Measurements from ENCODE around the gene SIRT3. TPM values are rescaled to one million over a fixed set of nuclear protein-coding genes. Genes with fewer than 3 reads are reported as not detected.
A peak's percentile ranks its signal among the peaks of the same experiment; 100 is the strongest.
"Not testable (repeated sequence)": the region's sequence is repeated elsewhere in the genome, so short reads cannot be mapped to it uniquely, and the experiment has no call there.

SIRT3 gene
- total RNA-seq, 1 donor from 2014 or later, result 17.6 TPM

DNA sequence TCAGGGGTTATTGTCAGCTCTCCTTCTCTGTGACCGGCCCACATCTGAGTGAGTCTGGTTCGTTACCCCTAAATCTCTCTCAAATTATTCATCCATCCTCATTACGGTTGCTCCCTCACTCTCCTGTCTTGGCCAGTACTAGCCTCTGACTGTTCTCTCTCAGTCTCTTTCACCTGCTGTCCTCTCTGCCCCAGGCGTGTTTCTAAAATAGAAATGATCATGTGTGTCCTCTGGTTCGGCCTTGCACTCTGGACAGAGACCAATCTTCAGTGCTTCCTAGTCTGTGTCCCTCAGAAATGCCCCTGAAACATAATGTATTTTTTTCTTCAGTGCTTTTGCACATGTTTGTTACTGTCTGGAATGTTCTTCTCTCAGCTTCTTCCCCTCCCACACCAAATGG is 5.5 kb upstream of the SIRT3 start:
- Histone ChIP-seq H3K4me1 (peaks cover 16% of the 10 kb centered on the region), H3K27ac (no peak overlapping the region), H3K9me3 (no peaks in the 10 kb centered on the region), H3K4me3 (no peak overlapping the region), H3K27me3 (ENCODE audit: low read depth) (no peaks in the 10 kb centered on the region), H3K36me3 (peaks cover 77% of the 10 kb centered on the region)
- intact Hi-C loops (cut with DNase I), result no loop called here
- TF ChIP-seq, protein P1, sequence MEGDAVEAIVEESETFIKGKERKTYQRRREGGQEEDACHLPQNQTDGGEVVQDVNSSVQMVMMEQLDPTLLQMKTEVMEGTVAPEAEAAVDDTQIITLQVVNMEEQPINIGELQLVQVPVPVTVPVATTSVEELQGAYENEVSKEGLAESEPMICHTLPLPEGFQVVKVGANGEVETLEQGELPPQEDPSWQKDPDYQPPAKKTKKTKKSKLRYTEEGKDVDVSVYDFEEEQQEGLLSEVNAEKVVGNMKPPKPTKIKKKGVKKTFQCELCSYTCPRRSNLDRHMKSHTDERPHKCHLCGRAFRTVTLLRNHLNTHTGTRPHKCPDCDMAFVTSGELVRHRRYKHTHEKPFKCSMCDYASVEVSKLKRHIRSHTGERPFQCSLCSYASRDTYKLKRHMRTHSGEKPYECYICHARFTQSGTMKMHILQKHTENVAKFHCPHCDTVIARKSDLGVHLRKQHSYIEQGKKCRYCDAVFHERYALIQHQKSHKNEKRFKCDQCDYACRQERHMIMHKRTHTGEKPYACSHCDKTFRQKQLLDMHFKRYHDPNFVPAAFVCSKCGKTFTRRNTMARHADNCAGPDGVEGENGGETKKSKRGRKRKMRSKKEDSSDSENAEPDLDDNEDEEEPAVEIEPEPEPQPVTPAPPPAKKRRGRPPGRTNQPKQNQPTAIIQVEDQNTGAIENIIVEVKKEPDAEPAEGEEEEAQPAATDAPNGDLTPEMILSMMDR (IDR thresholded peaks at IDR 0.05), result no peak
- ATAC-seq (no peak), DNase-seq (no peak)

DNA sequence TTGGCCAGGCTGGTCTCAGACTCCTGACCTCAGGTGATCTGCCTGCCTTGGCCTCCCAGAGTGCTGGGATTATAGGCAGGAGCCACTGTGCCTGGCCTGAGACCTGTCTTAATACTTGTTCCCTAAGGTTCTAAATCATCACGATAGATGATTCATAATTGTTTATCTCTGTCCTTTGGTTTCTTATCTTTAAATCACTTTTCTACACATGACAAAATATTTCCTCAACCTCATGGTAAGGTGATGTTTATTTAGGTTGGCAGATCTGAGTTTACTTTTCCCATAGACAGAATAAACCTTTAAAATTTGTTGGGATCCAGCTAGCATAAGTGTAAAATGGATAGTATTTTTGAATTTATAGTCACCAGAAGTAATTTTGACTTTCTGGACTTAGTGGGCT is 4.2 kb upstream of the SIRT3 start:
- H3K27ac ChIP-seq, result no peak overlapping the region
- TF ChIP-seq, protein P1 (IDR thresholded peaks at IDR 0.05), result no peak
- H3K9me3 ChIP-seq, result no peaks in the 10 kb centered on the region
- H3K4me1 ChIP-seq, result peaks cover 19% of the 10 kb centered on the region
- DNase-seq, result no peak
- H3K36me3 ChIP-seq, result peaks cover 66% of the 10 kb centered on the region
- H3K27me3 ChIP-seq (ENCODE audit: low read depth), result no peaks in the 10 kb centered on the region
- ATAC-seq, result no peak
- no peak overlapping the region for H3K4me3 ChIP-seq
- intact Hi-C loops (cut with DNase I), result no loop called here

DNA sequence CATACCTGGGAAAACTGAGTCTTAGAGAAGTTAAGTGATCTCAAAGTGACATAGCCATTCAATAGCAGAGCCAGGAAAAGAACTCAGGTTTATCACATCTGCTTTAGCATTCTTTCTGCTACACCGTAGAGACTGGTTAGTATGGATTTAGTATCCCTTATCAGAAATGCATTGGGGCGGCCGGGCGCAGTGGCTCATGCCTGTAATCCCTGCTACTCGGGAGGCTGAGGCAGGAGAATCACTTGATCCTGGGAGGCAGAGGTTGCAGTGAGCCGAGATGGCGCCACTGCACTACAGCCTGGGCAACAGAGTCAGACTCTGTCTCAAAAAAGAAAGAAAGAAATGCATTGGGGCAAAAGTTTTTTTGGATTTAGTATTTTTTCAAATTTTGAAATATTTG is 2.2 kb upstream of the SIRT3 start:
- DNase-seq; H3K27me3 ChIP-seq (ENCODE audit: low read depth); H3K9me3 ChIP-seq; H3K27ac ChIP-seq; ATAC-seq; intact Hi-C loops (cut with DNase I); H3K4me3 ChIP-seq: not testable (repeated sequence)
- Histone ChIP-seq H3K36me3 (peaks cover 46% of the 10 kb centered on the region), H3K4me1 (peaks cover 27% of the 10 kb centered on the region)

DNA sequence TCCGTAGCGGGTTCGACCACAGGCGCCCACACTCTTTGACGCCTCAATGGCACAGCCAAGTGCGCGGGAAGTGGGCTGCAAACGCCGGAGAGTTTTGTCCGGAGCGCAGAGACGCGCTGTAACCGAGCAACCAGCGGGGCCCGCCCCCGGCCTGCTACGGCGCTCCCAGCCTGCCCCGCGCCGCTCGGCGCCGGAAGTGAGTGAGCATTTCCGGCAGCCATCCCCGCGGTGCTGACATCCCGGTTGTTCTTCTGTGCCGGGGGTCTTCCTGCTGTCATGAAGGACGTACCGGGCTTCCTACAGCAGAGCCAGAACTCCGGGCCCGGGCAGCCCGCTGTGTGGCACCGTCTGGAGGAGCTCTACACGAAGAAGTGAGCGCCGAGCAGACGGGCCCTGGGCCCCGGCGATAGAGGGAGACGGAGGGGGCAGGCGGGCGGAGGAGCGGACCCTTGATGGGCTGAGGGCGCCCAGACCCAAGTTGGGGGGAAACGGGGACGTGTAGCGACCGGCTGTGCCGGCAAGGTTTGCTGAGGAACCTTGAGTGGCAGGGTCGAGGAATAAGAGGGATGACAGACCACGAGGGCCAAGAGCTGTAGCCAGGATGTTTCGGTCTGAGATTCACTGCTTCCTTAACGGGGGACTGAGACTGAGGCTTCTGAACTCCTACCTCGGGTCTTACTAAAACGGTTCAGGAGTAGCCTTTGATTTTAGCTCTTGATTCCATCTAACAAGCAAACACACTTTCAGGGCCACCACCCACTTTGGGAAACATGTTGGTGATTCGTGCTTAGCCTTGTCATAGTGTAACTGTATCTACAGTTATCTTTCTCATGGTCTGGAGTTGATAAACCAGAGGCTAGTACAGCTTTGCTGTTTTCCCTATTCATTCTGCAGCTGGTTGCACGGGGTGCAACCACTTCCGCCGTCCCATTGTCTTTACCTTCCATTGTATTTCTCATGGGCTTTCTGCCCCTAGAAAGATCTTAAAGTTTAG is 929 bp upstream of the SIRT3 start, which contains the start of gene PSMD13:
TSS of gene PSMD13 (plus strand) at position 203 of the 994 bp plus-strand sequence. CDS start at position 277, 74 bp downstream.
- intact Hi-C loops (cut with DNase I), result no loop called here
- TF ChIP-seq, protein P1 (IDR thresholded peaks at IDR 0.05), result no peak
- peak; percentile 94 for DNase-seq
- Histone ChIP-seq H3K4me1 (peaks cover 27% of the 10 kb centered on the region), H3K9me3 (no peaks in the 10 kb centered on the region), H3K27ac (peak within 1 kb of the TSS; percentile 96), H3K36me3 (peaks cover 33% of the 10 kb centered on the region), H3K4me3 (peak within 1 kb of the TSS; percentile 94), H3K27me3 (ENCODE audit: low read depth) (no peaks in the 10 kb centered on the region)
- ATAC-seq, result peak; percentile 95 to 96

DNA sequence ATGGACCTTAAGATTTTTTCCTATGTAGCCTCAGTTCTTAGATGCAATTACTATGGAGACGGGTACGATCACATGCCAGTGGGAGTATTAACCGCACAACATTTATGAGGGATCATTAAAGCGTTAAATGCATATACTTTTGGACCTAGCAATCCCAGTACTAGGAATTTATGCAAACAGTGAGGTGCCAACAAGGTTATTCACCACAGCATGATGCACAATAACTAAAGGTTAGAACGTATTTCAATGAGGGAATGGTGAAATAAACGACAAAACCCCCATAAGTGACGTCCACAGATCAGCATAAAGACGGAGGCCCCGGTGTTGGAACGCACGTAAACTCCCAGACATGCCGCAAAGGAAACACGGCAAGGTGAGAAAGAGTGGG is 539 bp downstream of the SIRT3 start:
- Histone ChIP-seq H3K27ac (peak overlapping the region; percentile 96), H3K9me3 (no peaks in the 10 kb centered on the region), H3K4me1 (peaks cover 27% of the 10 kb centered on the region), H3K36me3 (peaks cover 22% of the 10 kb centered on the region), H3K27me3 (ENCODE audit: low read depth) (no peaks in the 10 kb centered on the region), H3K4me3 (peak overlapping the region; percentile 94)
- TF ChIP-seq, protein P1 (IDR thresholded peaks at IDR 0.05), result no peak
- intact Hi-C loops (cut with DNase I), result no loop called here
- ATAC-seq, result peak in 1 of 2 donors; percentile 24
- DNase-seq, result no peak

DNA sequence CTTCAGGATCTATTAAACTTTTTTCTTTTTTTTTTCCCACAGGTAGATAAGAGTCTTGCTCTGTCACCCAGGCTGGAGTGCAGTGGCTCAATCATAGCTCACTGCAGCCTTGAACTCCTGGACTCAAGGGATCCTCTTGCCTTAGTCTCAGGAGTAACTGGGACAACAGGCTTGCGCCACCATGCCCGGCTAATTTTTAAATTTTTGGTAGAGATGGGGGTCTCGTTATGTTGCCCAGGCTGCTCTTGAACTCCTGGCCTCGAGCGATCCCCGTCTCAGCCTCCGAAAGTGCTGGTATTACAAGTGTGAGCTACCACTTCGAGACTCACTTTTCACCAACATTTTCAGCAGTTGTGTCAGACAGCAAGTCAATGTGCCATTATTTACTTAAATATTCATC is 962 bp downstream of the SIRT3 start:
- TF ChIP-seq, protein P1 (IDR thresholded peaks at IDR 0.05), result no peak
- no peak for DNase-seq
- Histone ChIP-seq H3K9me3 (no peaks in the 10 kb centered on the region), H3K27me3 (ENCODE audit: low read depth) (no peaks in the 10 kb centered on the region), H3K27ac (peak overlapping the region; percentile 96), H3K36me3 (peaks cover 20% of the 10 kb centered on the region), H3K4me3 (peak overlapping the region; percentile 94), H3K4me1 (peaks cover 27% of the 10 kb centered on the region)
- ATAC-seq, result no peak
- intact Hi-C loops (cut with DNase I), result no loop called here

Data from lower lobe of right lung (tissue), 2 donors.